ENCODE measurements around the gene PRR5.

DNA sequence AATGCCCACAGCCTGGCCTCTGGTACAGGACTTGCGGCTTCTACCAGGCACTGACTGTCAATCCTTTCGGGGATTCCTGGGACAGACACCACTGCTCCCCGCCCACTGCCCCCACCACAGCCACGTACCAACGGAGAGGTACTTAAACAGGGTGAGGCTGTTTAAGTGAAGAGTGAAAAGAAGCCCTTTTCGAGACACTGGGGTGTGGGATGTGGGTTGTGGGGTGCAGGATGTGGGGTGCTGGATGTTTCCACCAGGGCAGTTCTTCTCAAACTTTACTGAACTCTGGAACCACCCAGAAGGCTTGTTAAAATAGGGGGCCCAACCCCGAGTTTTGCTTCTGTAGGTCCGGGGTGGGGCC, 34.2 kb upstream of the PRR5 start:
- TF ChIP-seq, protein P1, sequence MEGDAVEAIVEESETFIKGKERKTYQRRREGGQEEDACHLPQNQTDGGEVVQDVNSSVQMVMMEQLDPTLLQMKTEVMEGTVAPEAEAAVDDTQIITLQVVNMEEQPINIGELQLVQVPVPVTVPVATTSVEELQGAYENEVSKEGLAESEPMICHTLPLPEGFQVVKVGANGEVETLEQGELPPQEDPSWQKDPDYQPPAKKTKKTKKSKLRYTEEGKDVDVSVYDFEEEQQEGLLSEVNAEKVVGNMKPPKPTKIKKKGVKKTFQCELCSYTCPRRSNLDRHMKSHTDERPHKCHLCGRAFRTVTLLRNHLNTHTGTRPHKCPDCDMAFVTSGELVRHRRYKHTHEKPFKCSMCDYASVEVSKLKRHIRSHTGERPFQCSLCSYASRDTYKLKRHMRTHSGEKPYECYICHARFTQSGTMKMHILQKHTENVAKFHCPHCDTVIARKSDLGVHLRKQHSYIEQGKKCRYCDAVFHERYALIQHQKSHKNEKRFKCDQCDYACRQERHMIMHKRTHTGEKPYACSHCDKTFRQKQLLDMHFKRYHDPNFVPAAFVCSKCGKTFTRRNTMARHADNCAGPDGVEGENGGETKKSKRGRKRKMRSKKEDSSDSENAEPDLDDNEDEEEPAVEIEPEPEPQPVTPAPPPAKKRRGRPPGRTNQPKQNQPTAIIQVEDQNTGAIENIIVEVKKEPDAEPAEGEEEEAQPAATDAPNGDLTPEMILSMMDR (IDR thresholded peaks at IDR 0.05): no peak
- no peak for TF ChIP-seq POLR2A (IDR thresholded peaks at IDR 0.05)
